GM12891 (cell line): ENCODE measurements around the gene DPH2.

Experiments used
- DNase-seq: peaks from one replicate; pipeline ENCODE4 v3.0.0; 2011; ENCODE audit warnings: low spot score; ENCODE audit not compliant: insufficient read length
- FAIRE-seq: peaks from 2 replicates; lab custom pipeline; 2011; peaks lifted over from hg19 to GRCh38; lab: Jason Lieb, UNC
- PAX5 ChIP-seq: IDR thresholded peaks from 2 replicates; pipeline ENCODE4 v1.6.1; 2011; ENCODE audit warnings: low read length, moderate library complexity, mild to moderate bottlenecking; ENCODE audit not compliant: insufficient read depth, severe bottlenecking
- POLR2A ChIP-seq: IDR thresholded peaks from 2 replicates; pipeline ENCODE4 v1.6.1; 2011; ENCODE audit warnings: low read depth, low read length, control low read depth
- POLR2AphosphoS5 ChIP-seq: IDR thresholded peaks from 2 replicates; pipeline ENCODE4 v1.6.1; 2011; ENCODE audit warnings: low read depth, low read length, control low read depth
- POU2F2 ChIP-seq: IDR thresholded peaks from 2 replicates; pipeline ENCODE4 v1.6.1; 2011; ENCODE audit warnings: low read depth, mild to moderate bottlenecking, control low read depth, low read length, moderate library complexity
- SPI1 ChIP-seq: IDR thresholded peaks from 2 replicates; pipeline ENCODE4 v1.6.1; 2011; ENCODE audit warnings: low read depth, low read length, control low read depth
- TAF1 ChIP-seq: IDR thresholded peaks from 2 replicates; pipeline ENCODE4 v1.6.1; 2011; ENCODE audit warnings: low read depth, low read length, control low read depth

DPH2 gene

GRCh38 chr1:43982241-43982640 lies 12.4 kb downstream of the DPH2 start:
- TF ChIP-seq POLR2A (no peak), SPI1 (no peak), POLR2AphosphoS5 (no peak), POU2F2 (no peak), PAX5 (no peak), TAF1 (no peak)
- no peak for DNase-seq
- no peak for FAIRE-seq

- FAIRE-seq, result no peak
- no peak for TF ChIP-seq POLR2AphosphoS5
- TF ChIP-seq PAX5, result no peak
- TF ChIP-seq POLR2A, result no peak
- no peak for TF ChIP-seq TAF1
These were observed 13.0 kb downstream of the DPH2 start for GRCh38 chr1:43982808-43983207.

GRCh38 chr1:43983253-43983899 lies 13.6 kb downstream of the DPH2 start:
- no peak for FAIRE-seq
- no peak for DNase-seq
- TF ChIP-seq POU2F2 (no peak), POLR2AphosphoS5 (no peak)

More at GRCh38 chr1:43982808-43983207, 13.0 kb downstream of the DPH2 start:
- no peak for DNase-seq

GRCh38 chr1:43984855-43985254 lies 15.0 kb downstream of the DPH2 start:
- no peak for DNase-seq
- no peak for TF ChIP-seq POLR2A
- TF ChIP-seq SPI1, result no peak
- no peak for TF ChIP-seq POU2F2
- no peak for TF ChIP-seq POLR2AphosphoS5
- TF ChIP-seq PAX5, result no peak
- no peak for TF ChIP-seq TAF1
- no peak for FAIRE-seq

- TF ChIP-seq TAF1, result no peak
- TF ChIP-seq SPI1, result no peak
- TF ChIP-seq POLR2AphosphoS5, result no peak
- TF ChIP-seq POU2F2, result no peak
- no peak for TF ChIP-seq POLR2A
- no peak for TF ChIP-seq PAX5
- no peak for FAIRE-seq
- no peak for DNase-seq
These were observed 16.3 kb downstream of the DPH2 start for GRCh38 chr1:43985984-43986595.

- DNase-seq, result no peak
- no peak for FAIRE-seq
- TF ChIP-seq PAX5 (no peak), SPI1 (no peak), POLR2AphosphoS5 (no peak), POU2F2 (no peak), TAF1 (no peak)
These were observed 16.9 kb downstream of the DPH2 start for GRCh38 chr1:43986712-43987111.

GRCh38 chr1:43987159-43987902 lies 17.5 kb downstream of the DPH2 start:
- no peak for TF ChIP-seq POLR2AphosphoS5
- no peak for TF ChIP-seq TAF1
- no peak for TF ChIP-seq POU2F2
- FAIRE-seq, result no peak
- no peak for DNase-seq

GRCh38 chr1:43990271-43991199 lies 20.7 kb downstream of the DPH2 start:
- TF ChIP-seq PAX5 (no peak), SPI1 (no peak), POLR2A (no peak), TAF1 (no peak), POLR2AphosphoS5 (no peak), POU2F2 (no peak)
- DNase-seq, result no peak
- no peak for FAIRE-seq

GRCh38 chr1:43991200-43991475 lies 21.3 kb downstream of the DPH2 start:
- TF ChIP-seq PAX5 (no peak), SPI1 (no peak), POLR2A (no peak), POLR2AphosphoS5 (no peak), POU2F2 (no peak), TAF1 (no peak)
- no peak for DNase-seq
- peak; percentile 41 for FAIRE-seq

GRCh38 chr1:43991476-43992231 lies 21.8 kb downstream of the DPH2 start, which contains the start of gene CCDC24:
CCDC24 (plus strand) TSS chr1:43991599; CDS start chr1:43991879, 280 bp downstream.
- FAIRE-seq, result peak; percentile 84
- no peak for TF ChIP-seq SPI1
- no peak for TF ChIP-seq POU2F2
- TF ChIP-seq PAX5, result no peak
- no peak for TF ChIP-seq TAF1
- no peak for TF ChIP-seq POLR2A
- TF ChIP-seq POLR2AphosphoS5, result no peak
- DNase-seq, result peak; percentile 90
